ENCODE measurements around the gene SLC25A47. TPM values are rescaled to one million over a fixed set of nuclear protein-coding genes. Genes with fewer than 3 reads are reported as not detected.

The SLC25A47 gene
- total RNA-seq, 2 donors from 2014 or later: not detected

- Histone ChIP-seq H3K27me3 (no peaks in the 10 kb centered on the region), H3K27ac (no peak overlapping the region), H3K4me3 (no peak overlapping the region)
Observed at GRCh38 chr14:100350986-100351385, 27.8 kb downstream of the SLC25A47 start.

GRCh38 chr14:100358396-100358795, 35.3 kb downstream of the SLC25A47 start:
- Histone ChIP-seq H3K27me3 (no peaks in the 10 kb centered on the region), H3K27ac (no peak overlapping the region), H3K4me3 (no peak overlapping the region), H3K9me3 (no peaks in the 10 kb centered on the region), H3K4me1 (peaks cover 0 to under 1% of the 10 kb centered on the region in 2 donors), H3K36me3 (peaks cover 55% of the 10 kb centered on the region)
- DNase-seq (ENCODE audit: low spot score): no peak
- no peak for TF ChIP-seq CTCF (IDR thresholded peaks at IDR 0.05)

More at GRCh38 chr14:100350986-100351385, 27.8 kb downstream of the SLC25A47 start:
- TF ChIP-seq CTCF (IDR thresholded peaks at IDR 0.05): no peak
- no peaks in the 10 kb centered on the region for H3K9me3 ChIP-seq
- peaks cover 74% of the 10 kb centered on the region for H3K36me3 ChIP-seq
- no peaks in the 10 kb centered on the region for H3K4me1 ChIP-seq
- DNase-seq (ENCODE audit: low spot score): no peak

- Histone ChIP-seq H3K4me3 (no peak overlapping the region), H3K36me3 (peaks cover 53% of the 10 kb centered on the region), H3K9me3 (no peaks in the 10 kb centered on the region), H3K27me3 (no peaks in the 10 kb centered on the region), H3K4me1 (peaks cover 0 to 5% of the 10 kb centered on the region in 2 donors), H3K27ac (peak overlapping the region in 1 of 2 donors; percentile 51)
- TF ChIP-seq CTCF (IDR thresholded peaks at IDR 0.05): no peak
- no peak for DNase-seq (ENCODE audit: low spot score)
Observed at GRCh38 chr14:100359111-100359510, 36.0 kb downstream of the SLC25A47 start.

GRCh38 chr14:100359881-100360280, 36.7 kb downstream of the SLC25A47 start:
- DNase-seq (ENCODE audit: low spot score): no peak
- peak overlapping the region in 1 of 2 donors; percentile 51 for H3K27ac ChIP-seq
- no peak for TF ChIP-seq CTCF (IDR thresholded peaks at IDR 0.05)

GRCh38 chr14:100361626-100362025, 38.5 kb downstream of the SLC25A47 start:
- Histone ChIP-seq H3K4me3 (no peak overlapping the region), H3K36me3 (peaks cover 61% of the 10 kb centered on the region), H3K4me1 (peaks cover 0 to 5% of the 10 kb centered on the region in 2 donors), H3K9me3 (no peaks in the 10 kb centered on the region), H3K27me3 (no peaks in the 10 kb centered on the region), H3K27ac (peak overlapping the region in 1 of 2 donors; percentile 34)
- no peak for DNase-seq (ENCODE audit: low spot score)
- TF ChIP-seq CTCF (IDR thresholded peaks at IDR 0.05): no peak

More at GRCh38 chr14:100359881-100360280, 36.7 kb downstream of the SLC25A47 start:
- Histone ChIP-seq H3K9me3 (no peaks in the 10 kb centered on the region), H3K4me3 (no peak overlapping the region), H3K4me1 (peaks cover 0 to 5% of the 10 kb centered on the region in 2 donors), H3K36me3 (peaks cover 54% of the 10 kb centered on the region), H3K27me3 (no peaks in the 10 kb centered on the region)

- no peak for DNase-seq (ENCODE audit: low spot score)
- Histone ChIP-seq H3K27ac (peak overlapping the region in 1 of 2 donors; percentile 34), H3K4me3 (no peak overlapping the region), H3K27me3 (no peaks in the 10 kb centered on the region), H3K9me3 (no peaks in the 10 kb centered on the region), H3K4me1 (peaks cover 0 to 5% of the 10 kb centered on the region in 2 donors), H3K36me3 (peaks cover 61% of the 10 kb centered on the region)
- no peak for TF ChIP-seq CTCF (IDR thresholded peaks at IDR 0.05)
Observed at GRCh38 chr14:100362311-100362927, 39.3 kb downstream of the SLC25A47 start.

All from right atrium auricular region (tissue), 2 donors.